PC-3 (cell line): ENCODE data around the gene FGF18. TPM values are rescaled to one million over a fixed set of nuclear protein-coding genes. Genes with fewer than 3 reads are reported as not detected.

Experiments
- ATAC-seq: fragments of 200-7000 bp; cut with Tn5 transposase; 2 replicates; pipeline ENCODE4 v1.9.1; 2020; ENCODE audit warnings: mild to moderate bottlenecking, moderate library complexity
- Bru-seq: library from RNA; stranded (reverse); fragments of 400-500 nt; gene quantifications from one replicate; lab custom pipeline; 2021; lab: Mats Ljungman, UMichigan
- BruChase-seq, 2 experiments: library from RNA; stranded (reverse); fragments of 400-500 nt; gene quantifications; one replicate each; lab custom pipeline; 2021; lab: Mats Ljungman, UMichigan
- BruUV-seq: library from RNA; stranded (reverse); fragments of 400-500 nt; replicated peaks from 2 replicates; lab custom pipeline; 2021; lab: Mats Ljungman, UMichigan
- CTCF ChIA-PET: fragments of 300-600 bp; sonication (Branson Sonifier 250); formaldehyde crosslinking; loops from one replicate; lab custom pipeline; 2022; ENCODE audit warnings: antibody characterized with exemption; lab: Charles Lee
- POLR2A ChIA-PET: fragments of 300-600 bp; sonication (Branson Sonifier 250); formaldehyde crosslinking; loops from one replicate; lab custom pipeline; 2022; ENCODE audit warnings: antibody characterized with exemption; ENCODE audit not compliant: unreplicated experiment; lab: Charles Lee
- DNase-seq: peaks from one replicate; pipeline ENCODE4 v3.0.0-alpha.2; 2015
- H2AFZ ChIP-seq: fragments of 300-600 bp; sonication (generic); 2 replicates; pipeline ENCODE4 v1.6.0; 2016; ENCODE audit warnings: antibody characterized with exemption, low read length
- H3F3A ChIP-seq: fragments of 300-600 bp; sonication (generic); one replicate; pipeline ENCODE4 v1.6.0; 2017; ENCODE audit warnings: antibody characterized with exemption, low read length, control low read depth, mild to moderate bottlenecking; ENCODE audit not compliant: unreplicated experiment
- H3K27ac ChIP-seq: fragments of 300-600 bp; sonication (generic); 2 replicates; pipeline ENCODE4 v1.5.1; 2016; ENCODE audit warnings: mild to moderate bottlenecking, low read length
- H3K27me3 ChIP-seq: fragments of 300-600 bp; sonication (generic); 2 replicates; pipeline ENCODE4 v1.6.1; 2016; ENCODE audit warnings: low read length, mixed read lengths
- H3K36me3 ChIP-seq: fragments of 300-600 bp; sonication (generic); 2 replicates; pipeline ENCODE4 v1.6.1; 2016; ENCODE audit warnings: low read depth, mixed run types, low read length, mixed read lengths
- H3K4me1 ChIP-seq: fragments of 300-600 bp; sonication (generic); 2 replicates; pipeline ENCODE4 v1.5.1; 2016; ENCODE audit warnings: low read length; ENCODE audit not compliant: insufficient read depth
- H3K4me2 ChIP-seq: fragments of 300-600 bp; sonication (generic); 2 replicates; pipeline ENCODE4 v1.6.0; 2016; ENCODE audit warnings: low read length
- H3K4me3 ChIP-seq: fragments of 300-600 bp; sonication (generic); 2 replicates; pipeline ENCODE4 v1.5.1; 2016; ENCODE audit warnings: mild to moderate bottlenecking, low read length, mixed read lengths
- H3K79me2 ChIP-seq: fragments of 300-600 bp; sonication (generic); 2 replicates; pipeline ENCODE4 v1.6.1; 2017; ENCODE audit warnings: low read length, mixed read lengths
- H3K9ac ChIP-seq: fragments of 300-600 bp; sonication (generic); 2 replicates; pipeline ENCODE4 v1.6.0; 2016; ENCODE audit warnings: mild to moderate bottlenecking, low read length
- H3K9me2 ChIP-seq: fragments of 300-600 bp; sonication (generic); replicated peaks from 2 replicates; pipeline ENCODE4 v1.6.1; 2016; ENCODE audit warnings: mixed run types, low read length, mixed read lengths
- H3K9me3 ChIP-seq: fragments of 300-600 bp; sonication (generic); 2 replicates; pipeline ENCODE4 v1.6.1; 2016; ENCODE audit warnings: low read length, mixed read lengths
- H4K20me1 ChIP-seq: fragments of 300-600 bp; sonication (generic); 2 replicates; pipeline ENCODE4 v1.6.1; 2016; ENCODE audit warnings: low read length, mixed read lengths
- CTCF ChIP-seq: fragments of 300-600 bp; sonication (generic); conservative IDR thresholded peaks from 2 replicates; pipeline ENCODE4 v1.5.1; 2017; ENCODE audit warnings: antibody characterized with exemption, low read depth, mild to moderate bottlenecking, low read length
- EZH2 ChIP-seq: fragments of 300-600 bp; sonication (generic); IDR thresholded peaks from one replicate; pipeline ENCODE4 v1.6.1; 2017; ENCODE audit warnings: antibody characterized with exemption, mild to moderate bottlenecking, low read length; ENCODE audit not compliant: unreplicated experiment
- EZH2phosphoT487 ChIP-seq: fragments of 300-600 bp; sonication (generic); IDR thresholded peaks from 2 replicates; pipeline ENCODE4 v1.6.1; 2018; ENCODE audit warnings: mild to moderate bottlenecking, antibody characterized with exemption, low read length, borderline replicate concordance
- intact Hi-C: fragments of 100-400 bp; cut with micrococcal nuclease; formaldehyde crosslinking; loops from 2 replicates; pipeline ENCODE4 v1.9.0; 2023
- long read RNA-seq: library from polyadenylated mRNA; unstranded; transcript quantifications from one replicate; pipeline ENCODE4 v2.0.0, GENCODE V29; 2021; ENCODE audit not compliant: unreplicated experiment
- total RNA-seq: library from RNA; depleted of rRNA; stranded (reverse); fragments of >200 nt; gene quantifications from 2 replicates; pipeline ENCODE4 v1.2.3, GENCODE V29; 2014; rRNA removed

Gene FGF18, protein sequence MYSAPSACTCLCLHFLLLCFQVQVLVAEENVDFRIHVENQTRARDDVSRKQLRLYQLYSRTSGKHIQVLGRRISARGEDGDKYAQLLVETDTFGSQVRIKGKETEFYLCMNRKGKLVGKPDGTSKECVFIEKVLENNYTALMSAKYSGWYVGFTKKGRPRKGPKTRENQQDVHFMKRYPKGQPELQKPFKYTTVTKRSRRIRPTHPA
- total RNA-seq (0.26 TPM in 1 of 2 replicates, not detected in the other), Bru-seq, nascent RNA (percentile 47 among the genes with signal in this experiment), BruChase-seq, experiment 1, labeled RNA remaining after a 6-hour chase (percentile 63 among the genes with signal in this experiment), BruChase-seq, experiment 2, labeled RNA remaining after a 2-hour chase (percentile 70 among the genes with signal in this experiment)
- long read RNA-seq, partial matches to known transcripts: 0 of 1 reads
- long read RNA-seq, other reads (novel, unspliced or antisense): 0 of 1 reads

DNA sequence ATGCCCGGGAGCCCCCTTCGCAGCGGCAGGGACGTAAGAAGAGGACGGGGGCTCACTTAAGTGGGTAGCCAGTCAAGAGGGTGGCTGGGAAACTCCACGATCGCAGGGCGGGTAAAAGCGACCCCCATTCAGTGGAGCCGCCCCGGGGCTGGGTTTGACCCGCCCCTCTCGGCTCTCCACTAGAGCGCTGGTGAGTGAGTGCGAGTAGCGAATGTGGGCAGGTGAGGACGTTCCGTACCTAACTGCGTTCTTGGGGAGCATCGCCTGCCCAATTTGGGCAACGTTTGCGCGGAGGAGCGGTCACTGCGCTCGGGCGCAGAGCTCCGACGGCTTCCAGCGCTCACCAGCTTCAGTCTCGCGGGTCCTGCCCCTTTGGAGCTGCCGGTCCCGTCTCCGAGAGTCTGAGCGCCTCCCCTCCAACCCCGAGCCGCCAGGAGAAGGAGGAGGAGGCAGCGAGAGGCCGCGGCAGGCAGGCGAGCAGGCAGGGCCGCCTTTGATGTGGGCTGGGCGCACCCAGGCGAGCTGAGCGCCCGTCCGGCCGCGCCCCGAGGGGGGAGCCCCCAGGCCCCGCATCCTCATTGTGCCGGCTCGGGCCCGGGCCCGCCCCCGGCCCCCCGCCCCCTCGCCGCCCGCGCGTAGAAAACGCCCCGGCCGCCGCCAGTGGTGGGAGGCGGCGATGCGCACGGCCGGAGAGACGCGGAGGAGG is at the start of gene FGF18:
FGF18 (plus strand) TSS at position 666 of the 706 bp plus-strand sequence. CDS start 553 bp downstream, outside the sequence.
- H4K20me1 ChIP-seq: peaks cover 29% of the 10 kb centered on the region
- ChIA-PET CTCF (interaction anchor here (0.6 to 1.1 kb wide), 4 partner anchors 11 to 211 kb away, joined by 3 to 5 read pairs (median 3); no protein-coding TSS in a partner anchor), POLR2A (interaction anchor here (0.5 kb wide), 1 partner anchor 16 kb away, joined by 3 read pairs; no protein-coding TSS in a partner anchor)
- peaks cover 15% of the 10 kb centered on the region for H3K4me1 ChIP-seq
- peak within 1 kb of the TSS; percentile 61 for H3K4me3 ChIP-seq
- H3K4me2 ChIP-seq: peak within 1 kb of the TSS; percentile 84
- no peak within 1 kb of the TSS for H3K9ac ChIP-seq
- H3K9me2 ChIP-seq: no peaks in the 10 kb centered on the region
- H3K79me2 ChIP-seq: no peaks in the 10 kb centered on the region
- no peak within 1 kb of the TSS for H2AFZ ChIP-seq
- ATAC-seq (peak; percentile 32), DNase-seq (peak; percentile 50)
- no peaks in the 10 kb centered on the region for H3K9me3 ChIP-seq
- H3K36me3 ChIP-seq: no peaks in the 10 kb centered on the region
- peaks cover 4% of the 10 kb centered on the region for H3F3A ChIP-seq
- BruUV-seq: no TSS peak
- TF ChIP-seq EZH2 (no peak), EZH2phosphoT487 (no peak), CTCF (peak; percentile 44; the same call in 1 of the 2 replicates)
- no peak within 1 kb of the TSS for H3K27ac ChIP-seq
- intact Hi-C loops: loop anchor here (1.0 to 10.0 kb wide), 3 partner anchors 432 to 626 kb away; no protein-coding TSS in a partner anchor
- H3K27me3 ChIP-seq: peaks cover 24% of the 10 kb centered on the region

DNA sequence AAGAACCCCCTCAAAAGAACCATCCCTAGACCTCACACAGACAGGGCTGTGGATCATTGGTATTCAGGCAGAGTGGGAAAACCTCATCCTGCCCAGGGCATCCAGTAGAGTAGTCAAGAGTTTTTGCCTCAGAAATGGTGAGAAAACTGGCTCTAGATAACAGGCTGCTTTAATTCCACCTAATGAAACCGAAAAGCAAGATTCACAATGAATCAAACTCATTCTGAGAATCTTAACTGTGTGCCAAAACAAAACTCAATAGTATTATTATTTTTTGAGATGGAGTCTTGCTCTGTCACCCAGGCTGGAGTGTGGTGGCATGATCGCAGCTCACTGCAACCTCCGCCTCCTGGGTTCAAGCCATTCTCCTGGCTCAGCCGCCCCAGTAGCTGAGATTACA is 49.5 kb upstream of the FGF18 start:
- no peaks in the 10 kb centered on the region for H3K36me3 ChIP-seq
- H3K4me3 ChIP-seq: no peak overlapping the region
- H2AFZ ChIP-seq: no peak overlapping the region
- TF ChIP-seq EZH2phosphoT487 (no peak), EZH2 (no peak), CTCF (no peak)
- no TSS peak for BruUV-seq
- H3K27me3 ChIP-seq: no peaks in the 10 kb centered on the region
- DNase-seq (no peak), ATAC-seq (no peak)
- no peaks in the 10 kb centered on the region for H3F3A ChIP-seq
- no peaks in the 10 kb centered on the region for H3K4me1 ChIP-seq
- no peaks in the 10 kb centered on the region for H4K20me1 ChIP-seq
- no peaks in the 10 kb centered on the region for H3K9me3 ChIP-seq
- H3K9ac ChIP-seq: no peak overlapping the region
- H3K27ac ChIP-seq: no peak overlapping the region
- ChIA-PET CTCF (no interaction called here), POLR2A (no interaction called here)
- no peaks in the 10 kb centered on the region for H3K79me2 ChIP-seq
- H3K4me2 ChIP-seq: no peak overlapping the region
- no peaks in the 10 kb centered on the region for H3K9me2 ChIP-seq
- intact Hi-C loops: no loop called here
